K562 (cell line): ENCODE results near the gene ALKBH2. TPM values are rescaled to one million over a fixed set of nuclear protein-coding genes. Genes with fewer than 3 reads are reported as not detected.

ENCODE experiments used
- CHD1 ChIP-seq: fragments of 200-600 bp; sonication (generic); IDR thresholded peaks from one replicate; pipeline ENCODE4 v1.6.1; 2012; ENCODE audit warnings: mild to moderate bottlenecking, moderate library complexity, low read length, inconsistent platforms
- CREM ChIP-seq: IDR thresholded peaks from 2 replicates; pipeline ENCODE4 v1.6.1; 2014; ENCODE audit warnings: antibody characterized with exemption, low read depth
- FOXP1 ChIP-seq: sonication (generic); formaldehyde crosslinking; IDR thresholded peaks from 2 replicates; pipeline ENCODE4 v1.8.0; 2022; ENCODE audit warnings: mild to moderate bottlenecking, missing genetic modification reagents
- GABPA ChIP-seq: fragments of 200-800 bp; sonication (Bioruptor generic); conservative IDR thresholded peaks from 2 replicates; pipeline ENCODE4 v1.6.1; 2016; ENCODE audit warnings: low read depth, missing genetic modification characterization, missing compliant biosample characterization
- GABPB2 ChIP-seq: fragments of 250-450 bp; sonication (Bioruptor Pico); conservative IDR thresholded peaks from 2 replicates; pipeline ENCODE4 v1.5.1; 2021; ENCODE audit warnings: mild to moderate bottlenecking
- HNRNPLL ChIP-seq: fragments of 200-400 bp; formaldehyde crosslinking; IDR thresholded peaks from 2 replicates; pipeline ENCODE4 v1.6.1; 2017; ENCODE audit warnings: low read length, low read depth, mild to moderate bottlenecking; ENCODE audit not compliant: poor library complexity, severe bottlenecking
- KAT7 ChIP-seq: sonication (generic); formaldehyde crosslinking; IDR thresholded peaks from 2 replicates; pipeline ENCODE4 v1.8.0; 2022; ENCODE audit warnings: missing genetic modification reagents, mild to moderate bottlenecking, borderline replicate concordance
- KDM2B ChIP-seq: fragments of 250-450 bp; sonication (Bioruptor Pico); IDR thresholded peaks from 2 replicates; pipeline ENCODE4 v1.8.0; 2021; ENCODE audit warnings: mild to moderate bottlenecking, moderate library complexity
- KLF16 ChIP-seq: IDR thresholded peaks from 2 replicates; pipeline ENCODE4 v1.6.1; 2016; ENCODE audit warnings: antibody characterized with exemption
- KLF6 ChIP-seq: fragments of 250-450 bp; sonication (Bioruptor Pico); IDR thresholded peaks from 2 replicates; pipeline ENCODE4 v1.4.0; 2020; ENCODE audit warnings: mild to moderate bottlenecking, moderate library complexity, borderline replicate concordance
- LEF1 ChIP-seq: fragments of 450-650 bp; IDR thresholded peaks from 2 replicates; pipeline ENCODE4 v1.6.1; 2016; ENCODE audit warnings: mild to moderate bottlenecking
- NBN ChIP-seq: fragments of 450-650 bp; IDR thresholded peaks from 2 replicates; pipeline ENCODE4 v1.6.1; 2016; ENCODE audit warnings: low read depth, mild to moderate bottlenecking
- RCOR1 ChIP-seq, 2 experiments: IDR thresholded peaks; 2 replicates each; pipeline ENCODE4 v1.6.1; 2012; ENCODE audit warnings: low read depth in 2 of 2, low read length in 2 of 2, borderline replicate concordance in 1 of 2, improper control_type of control experiment in 1 of 2
- SIN3B ChIP-seq: fragments of 450-650 bp; IDR thresholded peaks from 2 replicates; pipeline ENCODE4 v1.6.1; 2017; ENCODE audit warnings: low read depth, mild to moderate bottlenecking, moderate library complexity
- ZFX ChIP-seq: sonication (generic); formaldehyde crosslinking; IDR thresholded peaks from 2 replicates; pipeline ENCODE4 v1.8.0; 2022; ENCODE audit warnings: mild to moderate bottlenecking, missing genetic modification reagents, moderate library complexity
- ZNF589 ChIP-seq: fragments of 200-800 bp; sonication (Bioruptor generic); IDR thresholded peaks from 2 replicates; pipeline ENCODE4 v1.6.1; 2016; ENCODE audit warnings: low read depth, missing genetic modification characterization, missing compliant biosample characterization
- polyA plus RNA-seq, 8 experiments: library from polyadenylated mRNA; depleted of rRNA in 4 of 8; stranded (reverse) in 5 of 8; unstranded in 3 of 8; fragments of >200 nt; fragmentation: Nextera tagmentation in 2 of 8; fragmentation: Illumina TruSeq in 1 of 8; extraction: Ambion mirVana in 2 of 8; extraction: Trizol in 1 of 8; gene quantifications; 2 replicates each; pipeline versions ENCODE4 v1.2.1 to v1.2.3, GENCODE V29; 2011 to 2014; ENCODE audit warnings: inconsistent platforms in 1 of 8, missing spikeins in 1 of 8
- total RNA-seq, 7 experiments: library from RNA; depleted of rRNA in 6 of 7; stranded (reverse); fragments of >200 nt in 6 of 7; fragmentation: Illumina TruSeq in 2 of 7; extraction: Trizol in 2 of 7; gene quantifications; 2 replicates each; pipeline versions ENCODE4 v1.2.1 to v1.2.3, GENCODE V29; 2011 to 2021; ENCODE audit warnings: low replicate concordance in 1 of 7
- TF ChIP-seq, protein P1 (sequence below): fragments of 450-650 bp; IDR thresholded peaks from 2 replicates; pipeline ENCODE4 v1.6.1; 2016; ENCODE audit warnings: missing biosample characterization, missing genetic modification characterization
- TF ChIP-seq, protein P2 (sequence below): fragments of 450-650 bp; formaldehyde crosslinking; IDR thresholded peaks from 2 replicates; pipeline ENCODE4 v1.4.0; 2020; ENCODE audit warnings: mild to moderate bottlenecking
- TF ChIP-seq, protein P3 (sequence below): sonication (generic); formaldehyde crosslinking; IDR thresholded peaks from 2 replicates; pipeline ENCODE4 v1.8.1; 2023; ENCODE audit warnings: mild to moderate bottlenecking, missing genetic modification reagents, moderate library complexity
- TF ChIP-seq, protein P4 (sequence below): sonication (generic); formaldehyde crosslinking; IDR thresholded peaks from 2 replicates; pipeline ENCODE4 v1.8.0; 2023; ENCODE audit warnings: missing genetic modification reagents, mild to moderate bottlenecking, borderline replicate concordance

The ALKBH2 gene
- total and polyA plus RNA-seq, 9 of the 15 experiments (the other 6 are each of a cell fraction or from before 2014, with no cell fraction given), result 5.9 to 56.1 (median 41.9) TPM

DNA sequence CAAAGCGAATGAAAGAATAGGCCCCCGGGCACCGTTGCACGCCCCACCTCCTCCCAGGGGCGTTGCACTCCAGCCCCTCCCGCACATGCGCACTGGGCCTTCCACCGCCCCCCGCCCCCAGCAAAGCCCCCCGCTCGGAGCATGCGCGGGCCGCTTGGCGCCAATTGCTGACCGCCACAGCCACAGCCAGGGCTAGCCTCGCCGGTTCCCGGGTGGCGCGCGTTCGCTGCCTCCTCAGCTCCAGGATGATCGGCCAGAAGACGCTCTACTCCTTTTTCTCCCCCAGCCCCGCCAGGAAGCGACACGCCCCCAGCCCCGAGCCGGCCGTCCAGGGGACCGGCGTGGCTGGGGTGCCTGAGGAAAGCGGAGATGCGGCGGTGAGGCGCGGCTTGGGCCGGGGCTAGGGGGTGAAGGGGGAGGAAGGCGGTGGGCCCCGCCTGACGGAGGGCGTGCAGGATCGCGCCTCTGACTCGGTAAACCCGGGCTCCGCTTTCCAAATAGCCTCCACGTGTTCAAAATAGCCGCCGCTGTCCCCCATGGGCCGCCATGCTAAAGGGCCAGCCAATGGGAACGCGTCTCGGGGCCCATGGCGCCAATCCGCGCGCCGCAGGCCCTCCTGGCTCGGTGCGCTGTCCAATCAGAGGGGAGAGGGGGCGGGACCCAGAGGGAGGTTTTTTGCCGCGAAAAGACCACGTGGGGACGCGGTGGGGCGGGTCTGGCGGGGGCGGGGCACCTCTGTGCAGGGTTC, 4.3 kb upstream of the ALKBH2 start, which contains the start of gene UNG (continued):
- TF ChIP-seq, protein P1, sequence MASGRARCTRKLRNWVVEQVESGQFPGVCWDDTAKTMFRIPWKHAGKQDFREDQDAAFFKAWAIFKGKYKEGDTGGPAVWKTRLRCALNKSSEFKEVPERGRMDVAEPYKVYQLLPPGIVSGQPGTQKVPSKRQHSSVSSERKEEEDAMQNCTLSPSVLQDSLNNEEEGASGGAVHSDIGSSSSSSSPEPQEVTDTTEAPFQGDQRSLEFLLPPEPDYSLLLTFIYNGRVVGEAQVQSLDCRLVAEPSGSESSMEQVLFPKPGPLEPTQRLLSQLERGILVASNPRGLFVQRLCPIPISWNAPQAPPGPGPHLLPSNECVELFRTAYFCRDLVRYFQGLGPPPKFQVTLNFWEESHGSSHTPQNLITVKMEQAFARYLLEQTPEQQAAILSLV (tag), result no peak
- TF ChIP-seq GABPB2 (CRISPR knock-in tag) (no peak), KAT7 (no peak), KDM2B (no peak), LEF1 (no peak), CHD1 (peak; percentile 41), ZNF589 (CRISPR knock-in tag) (no peak), FOXP1 (CRISPR knock-in tag) (no peak), KLF16 (no peak), CREM (0 out of 2 replicates have a peak, but pooled peaks have one; percentile 18), KLF6 (no peak), ZFX (CRISPR knock-in tag) (no peak; the same call in 1 of the 2 replicates), GABPA (tag) (no peak; the same call in 1 of the 2 replicates), HNRNPLL (no peak), SIN3B (peak; percentile 67), RCOR1 (IDR thresholded peaks at IDR 0.05; ENCODE audit: borderline replicate concordance in 1 of 2, low read depth in 2 of 2, low read length in 2 of 2) (no peak), NBN (no peak)
- TF ChIP-seq, protein P2, sequence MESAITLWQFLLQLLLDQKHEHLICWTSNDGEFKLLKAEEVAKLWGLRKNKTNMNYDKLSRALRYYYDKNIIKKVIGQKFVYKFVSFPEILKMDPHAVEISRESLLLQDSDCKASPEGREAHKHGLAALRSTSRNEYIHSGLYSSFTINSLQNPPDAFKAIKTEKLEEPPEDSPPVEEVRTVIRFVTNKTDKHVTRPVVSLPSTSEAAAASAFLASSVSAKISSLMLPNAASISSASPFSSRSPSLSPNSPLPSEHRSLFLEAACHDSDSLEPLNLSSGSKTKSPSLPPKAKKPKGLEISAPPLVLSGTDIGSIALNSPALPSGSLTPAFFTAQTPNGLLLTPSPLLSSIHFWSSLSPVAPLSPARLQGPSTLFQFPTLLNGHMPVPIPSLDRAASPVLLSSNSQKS (CRISPR knock-in tag), result no peak
- TF ChIP-seq, protein P3, sequence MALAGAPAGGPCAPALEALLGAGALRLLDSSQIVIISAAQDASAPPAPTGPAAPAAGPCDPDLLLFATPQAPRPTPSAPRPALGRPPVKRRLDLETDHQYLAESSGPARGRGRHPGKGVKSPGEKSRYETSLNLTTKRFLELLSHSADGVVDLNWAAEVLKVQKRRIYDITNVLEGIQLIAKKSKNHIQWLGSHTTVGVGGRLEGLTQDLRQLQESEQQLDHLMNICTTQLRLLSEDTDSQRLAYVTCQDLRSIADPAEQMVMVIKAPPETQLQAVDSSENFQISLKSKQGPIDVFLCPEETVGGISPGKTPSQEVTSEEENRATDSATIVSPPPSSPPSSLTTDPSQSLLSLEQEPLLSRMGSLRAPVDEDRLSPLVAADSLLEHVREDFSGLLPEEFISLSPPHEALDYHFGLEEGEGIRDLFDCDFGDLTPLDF (CRISPR knock-in tag), result peak; percentile 78
- TF ChIP-seq, protein P4, sequence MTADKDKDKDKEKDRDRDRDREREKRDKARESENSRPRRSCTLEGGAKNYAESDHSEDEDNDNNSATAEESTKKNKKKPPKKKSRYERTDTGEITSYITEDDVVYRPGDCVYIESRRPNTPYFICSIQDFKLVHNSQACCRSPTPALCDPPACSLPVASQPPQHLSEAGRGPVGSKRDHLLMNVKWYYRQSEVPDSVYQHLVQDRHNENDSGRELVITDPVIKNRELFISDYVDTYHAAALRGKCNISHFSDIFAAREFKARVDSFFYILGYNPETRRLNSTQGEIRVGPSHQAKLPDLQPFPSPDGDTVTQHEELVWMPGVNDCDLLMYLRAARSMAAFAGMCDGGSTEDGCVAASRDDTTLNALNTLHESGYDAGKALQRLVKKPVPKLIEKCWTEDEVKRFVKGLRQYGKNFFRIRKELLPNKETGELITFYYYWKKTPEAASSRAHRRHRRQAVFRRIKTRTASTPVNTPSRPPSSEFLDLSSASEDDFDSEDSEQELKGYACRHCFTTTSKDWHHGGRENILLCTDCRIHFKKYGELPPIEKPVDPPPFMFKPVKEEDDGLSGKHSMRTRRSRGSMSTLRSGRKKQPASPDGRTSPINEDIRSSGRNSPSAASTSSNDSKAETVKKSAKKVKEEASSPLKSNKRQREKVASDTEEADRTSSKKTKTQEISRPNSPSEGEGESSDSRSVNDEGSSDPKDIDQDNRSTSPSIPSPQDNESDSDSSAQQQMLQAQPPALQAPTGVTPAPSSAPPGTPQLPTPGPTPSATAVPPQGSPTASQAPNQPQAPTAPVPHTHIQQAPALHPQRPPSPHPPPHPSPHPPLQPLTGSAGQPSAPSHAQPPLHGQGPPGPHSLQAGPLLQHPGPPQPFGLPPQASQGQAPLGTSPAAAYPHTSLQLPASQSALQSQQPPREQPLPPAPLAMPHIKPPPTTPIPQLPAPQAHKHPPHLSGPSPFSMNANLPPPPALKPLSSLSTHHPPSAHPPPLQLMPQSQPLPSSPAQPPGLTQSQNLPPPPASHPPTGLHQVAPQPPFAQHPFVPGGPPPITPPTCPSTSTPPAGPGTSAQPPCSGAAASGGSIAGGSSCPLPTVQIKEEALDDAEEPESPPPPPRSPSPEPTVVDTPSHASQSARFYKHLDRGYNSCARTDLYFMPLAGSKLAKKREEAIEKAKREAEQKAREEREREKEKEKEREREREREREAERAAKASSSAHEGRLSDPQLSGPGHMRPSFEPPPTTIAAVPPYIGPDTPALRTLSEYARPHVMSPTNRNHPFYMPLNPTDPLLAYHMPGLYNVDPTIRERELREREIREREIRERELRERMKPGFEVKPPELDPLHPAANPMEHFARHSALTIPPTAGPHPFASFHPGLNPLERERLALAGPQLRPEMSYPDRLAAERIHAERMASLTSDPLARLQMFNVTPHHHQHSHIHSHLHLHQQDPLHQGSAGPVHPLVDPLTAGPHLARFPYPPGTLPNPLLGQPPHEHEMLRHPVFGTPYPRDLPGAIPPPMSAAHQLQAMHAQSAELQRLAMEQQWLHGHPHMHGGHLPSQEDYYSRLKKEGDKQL (CRISPR knock-in tag), result no peak
